GM18519 (cell line): Measurements from ENCODE around the gene MRPS11.
"Not testable (repeated sequence)": the region's sequence is repeated elsewhere in the genome, so short reads cannot be mapped to it uniquely, and the experiment has no call there.

Source experiments
- ATAC-seq: cut with Tn5 transposase; IDR thresholded peaks from one replicate; pipeline ENCODE4 v1.9.1; 2021; ENCODE audit warnings: mild to moderate bottlenecking, moderate library complexity; ENCODE audit not compliant: unreplicated experiment, low FRiP score

Gene MRPS11

DNA sequence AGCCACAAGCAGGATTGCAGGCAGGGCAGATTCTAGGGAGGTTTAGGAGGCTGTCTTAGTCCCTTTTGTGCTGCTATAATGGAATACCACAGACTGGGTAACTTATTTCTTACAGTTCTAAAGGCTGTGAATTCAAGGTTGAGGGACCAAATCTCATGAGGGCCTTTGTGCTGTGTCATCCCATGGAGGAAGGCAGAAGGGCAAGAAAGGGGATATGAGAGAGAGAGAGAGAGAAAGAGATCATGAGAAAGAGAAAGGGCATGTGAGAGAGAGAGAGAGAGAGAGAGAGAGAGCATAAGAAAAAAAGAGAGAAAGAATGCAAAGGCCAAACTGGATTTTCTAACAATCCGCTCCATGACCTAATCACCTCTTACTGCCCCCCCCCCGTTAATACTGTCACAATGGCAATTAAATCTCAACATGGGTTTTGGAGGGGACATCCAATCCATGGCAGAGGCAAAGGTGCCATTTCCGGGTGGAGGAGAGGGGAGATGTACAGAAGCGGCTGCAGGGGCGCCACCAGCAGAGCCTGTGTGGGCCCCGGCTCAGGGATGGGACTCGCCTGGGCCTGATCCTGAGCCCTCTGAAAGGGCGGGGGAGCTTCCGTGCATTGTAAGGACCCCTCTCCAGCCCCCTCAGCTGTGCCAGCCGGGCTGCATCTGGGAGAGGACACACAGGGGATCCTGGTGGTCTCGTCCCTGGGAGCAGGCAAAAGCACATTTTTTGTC is 20.5 kb downstream of the MRPS11 start:
- no peak for ATAC-seq

DNA sequence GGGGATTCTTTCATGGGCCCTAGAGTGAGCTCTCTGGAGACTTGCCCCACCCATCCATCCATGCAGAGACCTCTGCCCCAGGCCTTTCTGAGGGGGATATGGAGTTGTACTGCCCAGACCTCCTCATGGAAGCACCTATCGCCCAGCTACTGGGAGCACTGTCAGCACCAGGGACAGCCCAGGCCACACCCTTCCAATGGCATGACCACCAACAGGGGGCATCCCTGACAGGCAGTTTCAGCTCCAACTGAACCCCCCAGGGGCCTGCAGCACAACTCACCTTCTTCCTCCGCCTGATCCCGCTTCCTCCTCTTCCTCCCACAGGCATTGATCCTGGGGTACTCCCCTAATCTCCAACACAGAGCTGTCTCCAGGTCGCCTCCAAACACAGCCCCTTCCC is 21.8 kb downstream of the MRPS11 start:
- no peak for ATAC-seq

DNA sequence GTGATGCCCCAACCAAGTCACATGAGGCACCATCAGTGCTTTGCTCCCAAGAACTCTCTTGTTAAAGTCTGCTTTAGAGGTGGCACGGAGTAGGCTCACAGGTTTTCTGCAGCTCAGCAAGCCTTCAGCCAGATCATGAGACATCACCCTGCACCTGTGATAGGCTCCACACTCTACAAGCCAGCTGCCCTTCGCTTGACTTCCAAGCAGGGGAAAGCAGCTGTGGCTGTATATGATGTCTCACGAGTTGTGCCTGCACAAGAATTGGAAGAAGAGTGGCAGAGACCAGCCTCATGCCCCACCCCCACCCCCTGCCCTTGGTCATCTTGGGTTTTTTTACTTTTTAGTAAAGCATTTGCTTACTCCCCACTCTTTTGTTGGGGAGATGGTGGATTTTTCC is 22.5 kb downstream of the MRPS11 start:
- ATAC-seq, result no peak

DNA sequence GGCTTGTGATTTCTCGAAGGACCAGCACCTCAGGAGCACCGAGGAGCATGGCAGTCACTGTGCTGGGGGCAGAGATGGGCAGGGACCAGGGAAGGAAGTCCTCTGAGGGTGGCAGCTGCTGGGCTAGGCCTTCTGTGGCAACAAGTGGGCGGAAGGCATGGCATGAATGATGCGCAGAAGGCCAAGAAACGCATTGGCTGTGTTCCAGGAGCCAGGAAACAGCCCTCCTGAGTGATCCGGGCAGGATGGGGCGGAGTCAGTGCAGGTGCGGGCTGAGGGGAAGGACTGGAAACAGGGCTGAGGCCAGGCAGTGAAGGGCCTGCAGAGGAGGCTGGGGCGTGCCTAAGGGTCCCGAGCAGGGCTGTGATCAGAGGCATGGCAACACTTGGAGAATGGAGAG is 23.6 kb downstream of the MRPS11 start:
- ATAC-seq, result no peak

DNA sequence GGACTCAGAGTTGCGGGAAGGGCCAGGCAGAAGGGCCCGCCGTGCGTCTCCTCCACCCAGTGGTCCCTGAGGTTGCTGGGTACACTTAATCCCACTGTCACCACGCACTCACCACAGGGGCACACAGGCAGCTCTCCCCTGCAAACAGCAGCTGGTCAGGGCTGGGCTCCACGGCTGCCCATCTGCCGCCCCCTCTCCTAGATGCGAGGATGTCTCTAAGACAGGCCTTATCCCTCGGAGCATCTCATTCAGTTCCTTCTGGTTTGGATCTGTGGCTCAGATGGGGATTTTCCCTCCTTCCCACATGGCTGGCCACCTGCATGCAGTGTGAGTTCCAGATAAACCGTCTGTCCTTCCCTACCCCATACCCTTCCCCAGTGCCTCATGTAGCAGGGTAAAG is 26.3 kb downstream of the MRPS11 start:
- no peak for ATAC-seq

DNA sequence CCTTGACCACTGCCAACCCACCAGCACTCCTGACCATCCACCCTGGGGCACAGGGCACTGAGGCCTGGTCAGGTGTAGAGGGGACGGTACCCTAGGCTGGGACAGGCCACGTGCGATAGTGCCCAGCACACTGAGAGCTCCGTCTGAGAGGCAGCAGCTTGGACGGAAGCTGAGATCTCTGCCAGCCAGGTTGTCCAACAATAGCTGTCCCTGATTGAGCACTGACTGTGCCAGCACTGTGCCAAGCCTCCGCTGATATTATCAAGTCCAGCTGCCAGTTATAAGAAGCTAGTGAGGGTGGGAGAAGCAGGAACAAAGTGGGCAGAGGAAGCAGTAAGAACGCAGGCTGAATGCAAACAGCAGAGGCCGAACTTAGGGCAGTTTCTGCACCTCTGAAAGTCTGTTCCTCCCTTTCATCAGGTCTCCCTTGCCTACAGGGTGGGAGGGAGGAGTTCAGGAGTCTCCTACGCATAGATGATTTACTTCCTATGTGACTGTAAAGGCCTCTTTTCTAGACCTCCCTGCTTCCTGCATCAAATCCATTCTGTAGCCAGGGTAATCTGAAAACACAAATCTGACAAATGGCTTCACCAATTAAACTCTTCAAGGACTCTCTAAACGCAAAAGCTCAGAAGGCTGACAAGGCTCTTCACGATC is 29.7 kb downstream of the MRPS11 start:
- ATAC-seq, result no peak

DNA sequence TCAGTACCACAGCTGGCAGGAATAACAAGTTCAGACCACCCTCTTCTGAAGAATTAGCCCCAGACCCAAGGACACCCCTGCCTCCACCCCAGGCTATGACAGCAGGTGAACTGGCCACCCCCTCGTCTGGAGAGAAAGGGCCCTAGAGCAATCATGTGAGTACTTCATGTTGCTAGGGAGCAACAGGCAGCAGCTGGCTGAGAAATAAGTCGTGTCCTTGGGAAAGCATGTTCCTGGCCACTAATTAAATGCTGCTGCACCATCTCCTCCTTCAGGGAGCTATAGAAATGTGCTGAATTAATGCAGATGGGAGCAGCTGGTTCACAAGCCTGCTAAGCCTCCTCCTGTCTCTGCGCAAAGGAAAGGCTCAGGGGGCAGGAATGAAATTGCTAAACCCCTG is 31.5 kb downstream of the MRPS11 start:
- no peak for ATAC-seq

DNA sequence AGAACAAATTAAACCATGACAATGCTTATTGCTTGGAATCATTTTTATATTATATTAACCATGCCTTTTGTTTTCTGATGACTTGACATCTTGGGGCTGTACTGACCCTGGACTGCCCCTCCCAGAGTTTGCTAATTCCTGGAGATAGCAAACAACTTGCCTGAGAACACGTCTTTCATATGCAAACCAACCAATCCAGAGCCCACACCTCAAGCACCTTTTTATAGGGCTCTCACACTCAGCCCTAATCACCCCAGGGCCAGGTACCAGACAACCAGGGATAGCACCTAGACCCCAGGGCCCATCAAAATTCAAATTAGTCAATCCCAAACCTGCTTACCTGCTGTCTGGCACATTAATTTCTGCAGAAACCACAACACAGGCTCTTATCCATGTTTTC is 36.9 kb downstream of the MRPS11 start:
- ATAC-seq, result no peak

DNA sequence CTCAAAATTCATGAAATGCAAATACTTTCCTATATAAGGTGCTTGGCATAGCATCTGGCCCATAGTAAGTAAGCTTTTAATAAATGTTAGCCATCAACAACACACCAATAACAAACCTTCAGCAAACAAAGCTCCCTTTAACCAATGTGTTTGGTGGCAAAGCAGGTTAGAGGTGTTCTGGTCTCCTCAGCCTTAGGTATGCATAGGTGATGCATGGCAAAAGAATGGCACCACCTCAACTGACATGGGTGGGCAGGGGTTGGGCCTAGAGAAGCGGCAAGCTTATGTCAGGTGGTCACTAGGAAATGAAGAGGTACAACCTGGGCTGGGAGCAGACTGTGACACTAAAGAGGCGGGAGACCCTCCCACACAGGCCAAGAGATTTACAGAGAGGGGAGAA is 38.2 kb downstream of the MRPS11 start:
- no peak for ATAC-seq

DNA sequence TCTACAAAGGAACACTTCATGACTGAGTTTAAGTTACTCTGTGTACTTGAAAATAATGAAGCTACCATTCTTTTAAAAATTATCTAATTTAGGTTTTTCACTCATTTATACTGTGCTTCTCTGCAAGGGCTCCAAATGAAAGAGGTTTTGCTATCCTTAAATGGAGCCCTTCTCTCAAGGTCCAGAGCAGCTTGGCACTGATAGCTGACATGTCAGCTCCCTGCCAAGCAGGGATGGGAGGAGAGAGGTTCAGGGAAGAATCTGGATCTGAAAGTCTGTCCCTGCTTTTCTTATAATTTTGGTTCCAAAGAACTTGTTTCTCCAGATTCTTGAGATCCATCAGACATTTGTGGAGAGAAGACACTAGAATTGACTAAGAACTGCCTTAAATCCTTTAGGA is 39.1 kb downstream of the MRPS11 start:
- no peak for ATAC-seq

DNA sequence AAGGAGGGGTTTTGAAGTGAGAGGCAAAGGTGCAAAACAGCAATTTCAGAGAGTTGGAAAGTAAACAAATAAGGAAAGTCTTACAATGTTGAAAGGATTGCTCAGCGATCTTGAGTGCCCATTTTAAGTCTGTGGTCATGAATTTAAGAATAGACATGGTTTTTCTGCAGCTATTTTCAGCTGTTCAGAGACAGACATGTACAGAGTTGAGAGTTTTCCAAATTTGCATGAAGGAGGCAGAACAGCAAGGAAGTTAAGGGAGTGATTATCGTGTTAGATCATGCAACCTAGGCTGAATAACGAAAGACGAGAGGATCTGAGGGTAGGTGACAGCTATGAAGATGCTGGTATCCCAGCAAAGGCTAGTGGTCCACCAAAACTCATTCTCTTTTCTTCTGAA is 41.8 kb downstream of the MRPS11 start:
- no peak for ATAC-seq

DNA sequence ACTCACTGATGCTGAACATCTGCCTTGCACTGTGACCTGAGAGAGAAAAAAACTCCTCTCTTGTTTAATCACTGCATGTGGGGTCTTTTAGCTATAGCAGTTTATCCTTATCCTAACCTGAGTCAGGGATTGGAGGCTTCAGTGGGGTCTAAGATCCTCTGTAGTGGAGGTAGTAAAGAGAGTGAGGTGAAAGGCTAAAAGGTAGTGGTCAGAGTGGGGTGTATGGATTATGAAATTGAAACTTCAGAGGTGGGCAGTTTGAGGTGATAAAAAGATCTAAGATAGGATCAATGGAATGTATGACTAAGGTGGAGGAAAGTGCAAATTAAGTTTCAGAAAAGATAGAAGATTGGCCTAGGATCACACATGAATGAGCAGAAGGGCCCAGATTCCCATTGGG is 42.5 kb downstream of the MRPS11 start:
- ATAC-seq, result no peak

DNA sequence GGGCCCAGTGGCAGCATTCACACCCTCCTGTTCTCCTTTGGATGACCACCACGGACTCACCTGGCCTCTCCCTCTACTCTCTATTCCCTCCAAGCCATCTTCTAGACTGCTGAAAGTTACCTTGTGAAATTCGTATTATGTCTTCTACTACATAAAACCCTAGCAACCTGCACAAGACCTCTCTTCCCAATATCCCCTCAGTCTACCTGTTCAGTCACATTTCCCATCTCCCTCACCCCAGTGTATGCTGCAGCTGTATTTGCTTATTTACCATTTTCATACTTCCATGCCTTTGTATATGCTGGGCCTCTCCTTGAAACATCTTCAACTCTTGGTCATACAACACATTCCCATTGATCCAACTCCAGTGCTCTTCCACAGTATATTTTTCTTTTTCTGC is 43.7 kb downstream of the MRPS11 start:
- ATAC-seq, result no peak

DNA sequence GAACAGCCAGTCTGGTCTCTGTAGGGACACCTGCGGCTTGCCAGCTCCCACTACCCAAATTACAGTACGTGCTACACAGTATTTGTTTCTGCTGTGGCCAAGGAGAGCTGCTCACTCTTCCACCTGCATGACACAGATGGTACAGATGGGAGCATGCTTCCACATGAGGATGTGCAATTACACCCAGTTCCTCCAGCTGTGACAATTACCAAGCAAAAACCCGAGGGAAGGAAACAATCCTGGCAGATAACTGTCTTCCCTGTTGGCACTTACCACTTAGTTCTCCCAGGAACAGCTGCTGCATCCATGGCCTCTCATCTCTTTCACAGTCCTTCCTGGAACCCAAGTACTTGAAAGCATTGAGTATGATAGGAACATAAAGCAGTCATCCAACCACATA is 44.6 kb downstream of the MRPS11 start:
- no peak for ATAC-seq

DNA sequence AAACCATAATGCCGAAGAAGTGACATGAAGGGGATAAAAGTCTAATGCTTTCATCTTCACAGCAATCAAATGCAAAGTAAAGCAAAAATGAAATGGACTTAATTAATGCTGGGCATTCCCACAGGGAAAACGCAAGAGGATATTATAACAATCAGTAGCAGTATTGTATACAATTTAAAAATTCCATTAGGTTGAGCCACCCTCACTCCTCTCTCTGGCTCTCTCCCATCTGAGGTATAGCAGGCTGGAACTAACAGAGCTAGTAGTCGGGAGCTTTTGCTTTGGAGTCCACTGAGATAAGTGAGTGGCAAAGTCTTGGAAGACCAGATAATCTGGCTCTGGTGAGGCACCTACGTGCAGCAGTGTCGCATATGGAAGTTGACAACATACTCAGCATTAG is 45.1 kb downstream of the MRPS11 start:
- no peak for ATAC-seq

DNA sequence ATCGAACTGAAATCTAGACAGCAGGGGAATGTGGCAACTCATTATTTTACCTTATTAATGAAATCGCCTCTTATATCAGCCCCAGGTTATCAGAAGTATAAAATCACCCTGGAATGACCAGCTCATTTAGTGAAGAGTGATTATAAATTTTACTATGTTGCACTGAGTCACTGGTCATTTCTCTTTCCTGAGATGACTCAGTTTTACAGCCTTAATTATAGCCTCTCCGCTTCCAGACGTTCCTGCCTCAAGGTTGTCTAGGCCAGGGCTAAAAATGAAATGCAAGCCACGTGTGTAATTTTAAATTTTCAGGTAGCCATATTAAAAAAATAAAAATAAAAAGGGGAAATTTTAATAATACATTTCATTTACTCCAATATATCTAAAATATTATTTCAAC is 45.7 kb downstream of the MRPS11 start:
- no peak for ATAC-seq

DNA sequence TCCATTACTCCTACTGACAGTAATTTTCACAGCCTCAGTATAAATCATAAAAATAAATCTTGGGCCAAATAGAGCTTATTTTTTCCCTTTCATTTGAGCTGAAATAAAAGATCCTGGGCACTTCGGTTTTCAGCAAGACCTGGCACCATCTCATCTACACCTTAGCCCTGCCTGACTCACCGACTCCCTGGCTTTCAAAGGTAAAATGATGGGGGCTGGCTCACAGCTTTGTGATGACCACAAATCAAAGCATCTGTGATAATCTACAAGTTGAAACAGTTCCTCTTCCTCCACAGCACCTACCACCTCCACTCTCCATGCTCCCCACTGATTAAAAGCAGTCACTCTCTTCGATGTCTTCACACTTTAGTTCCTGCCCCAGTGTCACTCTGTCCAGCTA is 51.4 kb downstream of the MRPS11 start:
- no peak for ATAC-seq

DNA sequence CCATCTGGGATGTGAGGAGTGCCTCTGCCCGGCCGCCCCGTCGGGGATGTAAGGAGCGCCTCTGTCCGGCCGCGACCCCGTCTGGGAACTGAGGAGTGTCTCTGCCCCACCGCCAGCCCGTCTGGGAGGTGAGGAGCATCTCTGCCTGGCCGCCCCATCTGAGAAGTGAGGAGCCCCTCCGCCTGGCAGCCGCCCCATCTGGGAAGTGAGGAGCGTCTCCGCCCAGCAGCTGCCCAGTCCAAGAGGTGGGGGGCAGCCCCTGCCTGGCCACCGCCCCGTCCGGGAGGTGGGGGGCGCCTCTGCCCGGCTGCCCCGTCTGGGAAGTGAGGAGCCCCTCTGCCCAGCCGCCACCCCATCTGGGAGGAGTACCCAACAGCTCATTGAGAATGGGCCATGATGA is 56.6 kb downstream of the MRPS11 start:
- ATAC-seq, result not testable (repeated sequence)

DNA sequence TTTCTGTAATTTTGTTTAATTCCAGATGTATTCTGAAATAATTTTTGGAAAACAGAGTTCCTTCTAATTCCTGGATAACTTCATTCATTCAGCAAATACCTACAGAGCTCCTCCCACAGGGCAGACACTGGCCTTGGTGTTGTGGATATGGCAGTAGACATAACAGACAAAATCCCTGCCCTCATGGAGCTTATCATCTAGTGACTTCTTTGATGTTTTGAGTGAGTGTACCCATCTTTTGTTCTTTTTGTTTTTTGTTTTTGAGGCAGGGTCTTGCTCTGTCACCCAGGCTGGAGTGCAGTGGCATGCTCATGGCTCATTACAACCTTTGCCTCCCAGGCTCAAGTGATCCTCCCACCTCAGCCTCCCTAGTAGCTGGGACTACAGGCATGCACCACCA is 57.9 kb downstream of the MRPS11 start:
- no peak for ATAC-seq

DNA sequence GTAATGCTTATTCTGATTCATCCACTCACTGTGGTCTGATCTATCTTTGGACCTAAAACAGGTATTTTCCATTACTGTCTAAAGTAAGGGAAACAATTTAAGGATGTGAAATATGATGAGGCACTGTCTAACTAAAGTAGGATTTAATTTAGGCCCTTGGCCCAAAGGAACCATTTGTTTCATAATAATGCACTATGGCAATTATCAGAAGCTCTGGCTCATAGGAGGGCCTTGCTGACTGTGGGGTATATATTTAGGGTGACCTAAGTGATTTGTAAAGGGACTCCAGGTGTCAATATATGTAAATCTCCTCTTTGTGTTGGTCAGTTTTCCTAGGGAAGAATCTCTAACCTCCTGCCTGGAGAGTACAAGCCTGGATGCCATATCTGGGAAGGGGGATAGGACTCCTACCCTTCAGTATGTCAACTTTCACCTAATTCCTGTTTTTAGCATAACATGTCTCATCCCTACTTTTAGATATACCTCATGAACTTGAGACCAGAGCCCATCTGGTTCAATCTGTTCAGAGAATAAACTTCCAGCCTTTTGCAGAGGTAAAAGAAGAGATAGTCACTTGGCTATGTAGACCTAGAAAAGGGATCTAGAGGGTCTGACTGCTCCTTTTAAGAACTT is 58.9 kb downstream of the MRPS11 start:
- ATAC-seq, result no peak

DNA sequence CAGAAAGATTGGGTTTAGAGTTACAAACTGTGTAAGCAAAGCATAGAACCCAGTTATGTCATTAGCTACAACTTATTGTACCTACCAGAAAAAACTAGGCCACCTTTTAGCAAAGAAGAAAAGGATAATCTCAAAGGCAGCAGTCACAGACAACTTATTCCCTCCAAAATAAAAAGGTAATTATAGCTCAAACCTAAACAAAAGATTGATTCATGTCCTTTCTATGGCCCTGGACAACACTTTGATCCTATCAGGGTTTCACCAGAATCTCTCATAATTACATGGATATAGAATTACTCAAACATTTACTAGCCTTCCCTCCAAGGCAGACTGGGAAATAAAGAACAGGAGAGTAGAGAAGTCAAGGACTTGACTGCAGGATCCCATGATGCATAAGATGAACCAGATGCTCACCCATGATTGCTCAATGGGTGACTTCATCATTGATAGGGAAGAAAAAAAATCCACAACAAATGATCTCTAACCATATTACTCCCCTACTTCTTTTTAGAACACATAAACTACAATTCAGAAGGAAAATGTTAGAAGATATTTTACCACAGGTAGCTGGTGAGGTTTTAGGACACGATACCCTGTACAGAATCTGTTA is 61.6 kb downstream of the MRPS11 start:
- ATAC-seq, result no peak
